HG02885 (cell line): Measurements from ENCODE around the gene TMOD1.
"Not testable (repeated sequence)": the region's sequence is repeated elsewhere in the genome, so short reads cannot be mapped to it uniquely, and the experiment has no call there.

ENCODE experiments used
- ATAC-seq: cut with Tn5 transposase; IDR thresholded peaks from one replicate; pipeline ENCODE4 v1.9.1; 2021; ENCODE audit warnings: mild to moderate bottlenecking; ENCODE audit not compliant: unreplicated experiment, poor library complexity

Gene TMOD1

DNA sequence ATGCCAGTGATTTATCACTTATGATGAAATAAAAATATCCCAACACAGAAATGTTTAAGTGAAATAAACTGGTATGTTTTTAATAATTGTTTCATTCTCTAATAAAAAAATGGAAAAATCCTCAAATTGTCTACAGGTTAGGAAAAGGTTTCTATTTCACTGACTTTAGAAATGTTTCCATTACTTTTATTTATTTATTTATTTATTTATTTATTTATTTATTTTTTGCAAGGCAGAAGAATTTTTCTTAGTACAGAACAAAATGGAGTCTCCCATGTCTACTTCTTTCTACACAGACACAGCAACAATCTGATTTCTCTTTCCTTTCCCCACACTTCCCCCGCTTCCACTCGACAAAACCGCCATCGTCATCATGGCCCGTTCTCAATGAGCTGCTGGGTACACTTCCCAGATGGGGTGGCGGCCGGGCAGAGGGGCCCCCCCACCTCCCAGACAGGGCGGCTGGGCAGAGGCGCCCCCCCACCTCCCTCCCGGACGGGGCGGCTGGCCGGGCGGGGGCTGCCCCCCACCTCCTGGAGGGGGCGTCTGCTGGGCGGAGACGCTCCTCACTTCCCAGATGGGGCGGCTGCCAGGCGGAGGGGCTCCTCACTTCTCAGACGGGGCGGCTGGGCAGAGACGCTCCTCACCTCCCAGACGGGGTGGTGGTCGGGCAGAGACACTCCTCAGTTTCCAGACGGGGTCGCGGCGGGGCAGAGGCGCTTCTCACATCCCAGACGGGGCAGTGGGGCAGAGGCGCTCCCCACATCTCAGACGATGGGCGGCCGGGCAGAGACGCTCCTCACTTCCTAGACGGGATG, 3.7 kb upstream of the TMOD1 start:
- not testable (repeated sequence) for ATAC-seq

DNA sequence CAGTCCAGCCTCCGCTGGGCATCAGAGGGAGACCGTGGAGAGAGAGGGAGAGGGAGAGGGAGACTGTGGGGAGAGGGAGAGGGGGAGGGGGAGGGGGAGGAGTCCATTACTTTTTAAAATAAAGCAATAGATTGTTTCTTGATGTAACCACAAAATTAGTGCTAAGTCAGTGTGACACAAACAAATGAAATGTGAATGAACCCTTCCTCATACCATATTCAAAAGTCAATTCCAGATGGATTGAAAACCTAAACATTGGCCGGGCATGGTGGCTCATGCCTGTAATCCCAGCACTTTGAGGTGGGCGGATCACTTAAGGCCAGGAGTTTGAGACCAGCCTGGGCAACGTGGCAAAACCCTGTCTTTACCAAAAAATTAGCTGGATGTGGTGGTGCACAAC, 2.6 kb upstream of the TMOD1 start:
- not testable (repeated sequence) for ATAC-seq

- ATAC-seq = no peak
Observed at GRCh38 chr9:97500263-97500662, 1.2 kb upstream of the TMOD1 start.

DNA sequence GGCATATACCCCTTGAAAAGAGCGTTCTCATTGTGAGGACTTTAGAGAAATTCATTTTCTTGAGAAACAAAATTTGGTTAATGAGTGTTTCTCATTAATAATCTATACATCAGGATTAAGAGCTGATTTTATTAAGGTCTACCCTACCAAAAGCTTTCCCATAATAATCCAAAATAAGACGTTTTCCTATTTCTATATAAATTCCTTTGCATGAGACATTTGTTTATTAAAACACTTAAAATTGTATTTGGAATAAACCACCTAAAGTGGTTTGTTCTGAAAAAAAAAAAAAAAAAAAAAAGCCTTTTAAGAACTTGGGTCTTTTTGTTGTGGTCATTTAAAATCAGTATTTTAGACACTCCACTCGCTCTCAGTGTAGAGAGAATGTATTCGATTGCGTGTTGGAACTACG, 695 bp upstream of the TMOD1 start:
- ATAC-seq = no peak

DNA sequence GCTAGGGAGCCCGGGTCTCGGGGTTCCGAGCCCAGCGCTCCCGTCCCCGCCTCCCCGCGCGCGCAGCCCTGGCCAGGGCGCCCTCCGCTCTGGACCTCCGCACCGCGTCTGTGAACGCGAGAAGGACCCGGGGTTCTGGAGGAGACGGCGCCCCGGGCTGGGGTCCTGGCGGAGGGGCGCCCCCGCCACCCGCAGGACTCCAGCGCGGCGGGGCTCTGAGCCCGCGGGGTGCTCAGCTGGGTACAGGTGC, 431 bp downstream of the TMOD1 start:
- peak; percentile 40 for ATAC-seq

DNA sequence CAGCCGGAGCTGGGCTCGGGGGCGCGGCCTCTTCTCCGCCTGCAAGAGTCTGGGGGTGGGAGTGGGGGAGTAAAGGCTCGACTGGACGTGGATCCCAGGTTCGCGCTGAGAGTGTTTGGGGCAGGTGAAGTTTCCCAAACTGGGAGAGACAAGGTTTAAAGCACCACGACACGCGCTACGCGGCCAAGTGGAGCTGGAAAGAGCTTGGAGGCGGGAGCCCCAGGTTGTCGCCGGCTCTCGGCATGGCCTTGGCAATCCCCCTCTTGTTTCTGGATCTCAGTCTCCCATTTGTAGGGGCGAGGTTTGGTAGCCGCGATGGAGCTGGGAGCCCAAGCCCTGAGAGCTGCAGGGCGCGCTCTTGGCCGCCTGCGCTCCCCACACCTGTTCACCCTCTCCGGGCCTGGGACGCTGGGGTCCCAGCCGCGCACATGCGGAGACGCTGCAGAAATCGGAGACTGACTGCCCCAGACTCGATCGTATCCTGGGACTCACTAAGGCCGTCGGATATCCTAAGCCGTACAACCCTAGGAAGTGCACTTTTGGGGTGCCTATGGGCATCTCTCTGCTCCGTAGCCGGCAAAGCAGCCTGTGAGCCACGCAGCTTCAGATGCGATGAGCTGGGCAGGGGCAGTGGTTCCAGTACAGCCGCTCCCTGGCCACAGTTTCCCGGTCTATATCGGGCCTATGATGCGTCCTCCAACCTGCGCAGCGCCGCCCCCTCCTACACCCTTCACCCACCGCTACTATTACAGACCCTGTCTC, 937 bp downstream of the TMOD1 start:
- no peak for ATAC-seq

GRCh38 chr9:97502984-97503861, 1.8 kb downstream of the TMOD1 start:
- no peak for ATAC-seq

DNA sequence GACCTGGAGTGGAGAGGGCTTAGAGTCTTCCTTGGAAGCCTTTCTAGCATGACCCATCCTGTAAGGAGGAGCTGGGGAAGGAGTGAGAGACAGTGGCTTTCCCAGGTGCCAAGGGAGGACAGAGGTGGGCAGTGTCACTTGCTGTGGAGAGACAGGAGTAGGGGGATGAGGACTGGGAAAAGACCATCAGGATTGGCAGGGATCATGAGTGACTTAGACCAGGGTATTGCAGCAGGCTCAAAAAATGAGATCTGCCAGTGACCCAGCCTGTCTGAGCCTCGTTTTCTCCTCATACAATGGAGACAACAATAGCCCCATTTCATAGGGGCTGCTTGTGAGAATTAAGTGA, 2.4 kb downstream of the TMOD1 start:
- no peak for ATAC-seq

GRCh38 chr9:97504381-97505216, 3.1 kb downstream of the TMOD1 start:
- ATAC-seq = no peak

DNA sequence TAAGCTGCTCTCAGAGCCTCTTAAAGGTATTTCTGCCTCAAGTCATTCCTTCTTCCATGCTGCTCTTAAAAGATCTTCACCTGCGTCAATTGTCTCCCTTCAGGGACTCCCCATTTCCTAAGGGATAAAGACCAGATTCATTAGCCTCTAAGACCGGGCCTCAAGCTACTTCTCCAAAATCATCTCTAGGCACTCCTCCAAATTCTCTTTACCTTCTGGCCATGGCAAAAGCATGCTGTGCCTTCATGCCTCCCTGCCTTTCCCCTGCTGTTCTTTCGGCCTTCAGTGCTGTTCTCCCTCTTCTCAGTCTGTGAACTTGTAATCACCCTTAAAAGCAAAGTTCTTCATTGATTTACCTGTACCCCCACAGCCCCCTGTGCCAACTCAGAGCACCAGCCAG, 4.4 kb downstream of the TMOD1 start:
- no peak for ATAC-seq

DNA sequence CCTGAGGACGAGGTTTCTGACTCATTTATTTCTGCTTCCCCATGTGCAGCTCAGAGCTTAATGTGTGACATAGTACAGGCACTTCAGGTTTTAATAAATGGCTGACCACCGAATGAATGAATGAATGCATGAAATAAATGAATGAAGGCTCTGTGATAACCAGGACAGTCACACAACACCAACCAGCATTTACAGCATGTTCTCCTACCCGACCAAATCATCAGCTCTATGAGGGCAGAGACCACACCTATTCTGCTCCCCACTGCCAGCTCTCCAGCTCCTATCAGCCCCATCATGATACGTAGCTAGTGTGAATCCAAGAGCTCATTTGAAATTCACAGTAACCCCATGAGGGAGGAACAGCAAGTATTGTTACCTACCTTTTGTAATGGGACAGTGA, 4.8 kb downstream of the TMOD1 start:
- no peak for ATAC-seq

DNA sequence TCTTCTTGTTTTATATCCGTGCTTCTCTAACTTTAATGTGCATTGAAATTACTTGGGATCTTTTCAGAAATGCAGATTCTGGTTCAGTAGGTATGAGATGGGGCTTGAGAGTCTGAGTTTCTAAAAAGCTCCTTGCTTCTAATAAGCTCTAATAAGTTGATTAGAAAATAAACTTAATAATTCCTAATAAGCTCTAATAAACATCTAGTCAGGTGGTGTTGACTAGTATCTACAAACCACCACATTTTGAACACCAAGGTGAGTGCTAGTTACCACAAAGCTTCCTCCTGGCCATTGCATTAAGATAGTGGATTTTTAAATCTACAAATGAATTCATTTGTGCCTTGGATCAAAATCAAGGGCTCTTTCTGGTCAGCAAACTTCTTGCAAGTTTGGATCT, 5.3 kb downstream of the TMOD1 start:
- no peak for ATAC-seq

DNA sequence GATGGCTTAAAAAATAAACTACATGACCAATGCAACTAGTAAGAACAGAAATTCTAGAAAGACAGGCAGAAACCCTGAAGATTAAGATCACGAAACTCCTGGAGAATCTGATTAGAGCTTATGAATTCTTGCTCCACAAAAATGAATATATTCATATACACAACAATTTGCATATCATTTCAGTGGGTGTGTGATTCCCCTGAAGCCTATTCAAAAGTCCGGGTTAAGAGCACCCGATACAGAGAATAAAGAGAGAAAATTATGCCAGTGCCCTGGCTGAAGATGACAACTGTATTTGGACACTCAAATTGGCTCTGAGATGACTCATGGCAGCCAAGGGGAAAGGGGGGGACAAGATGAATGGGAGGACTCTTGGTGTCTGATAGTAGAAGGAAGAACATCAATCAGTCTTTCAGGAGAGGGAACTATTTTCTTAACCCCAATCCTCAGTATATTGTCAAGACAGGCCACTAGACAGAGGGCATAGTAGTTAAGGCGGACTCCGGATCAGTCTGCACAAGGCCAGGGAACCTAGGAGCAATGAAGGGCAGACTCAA, 6.0 kb downstream of the TMOD1 start:
- ATAC-seq = no peak

- ATAC-seq = no peak
Observed at GRCh38 chr9:97508852-97509251, 7.4 kb downstream of the TMOD1 start.

DNA sequence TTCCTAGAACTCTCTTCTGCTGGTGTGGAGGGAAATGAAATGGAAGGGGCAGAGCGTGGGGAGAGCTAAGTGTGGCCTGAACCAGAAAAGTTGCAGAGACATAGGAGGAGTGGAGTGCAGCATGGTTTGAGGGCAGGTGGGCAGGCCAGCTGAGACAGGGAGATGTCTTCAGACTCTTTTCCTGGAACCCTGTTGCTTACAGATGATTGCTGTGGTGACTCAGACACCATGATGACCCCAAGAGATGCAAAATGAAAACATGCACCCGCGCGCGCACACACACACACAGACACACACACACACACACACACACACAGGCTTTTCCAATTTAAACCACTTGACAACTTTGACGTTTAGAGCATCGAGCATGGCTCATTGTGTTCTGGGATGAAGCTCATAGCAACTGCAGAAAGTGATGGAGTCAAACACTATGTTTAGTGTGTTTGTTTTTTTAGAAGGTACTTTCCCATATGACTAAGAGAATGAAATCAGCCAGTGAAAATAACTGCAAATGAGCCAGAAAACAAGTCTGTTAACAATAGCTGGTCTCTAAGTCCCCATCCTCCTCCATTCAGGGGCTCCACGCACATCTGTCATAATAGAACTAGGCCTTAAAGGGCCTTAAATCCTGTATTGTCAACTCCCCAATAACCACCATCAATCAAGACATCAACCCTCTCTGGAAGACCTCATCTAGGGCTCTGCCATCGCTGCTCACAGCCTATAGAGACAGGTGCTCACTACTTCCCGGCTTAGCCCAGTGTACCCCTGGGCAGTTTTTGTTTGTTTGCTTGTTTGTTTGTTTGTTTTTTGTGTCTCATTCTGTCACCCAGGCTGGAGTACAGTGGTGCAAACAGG, 9.6 kb downstream of the TMOD1 start:
- ATAC-seq = peak; percentile 83

DNA sequence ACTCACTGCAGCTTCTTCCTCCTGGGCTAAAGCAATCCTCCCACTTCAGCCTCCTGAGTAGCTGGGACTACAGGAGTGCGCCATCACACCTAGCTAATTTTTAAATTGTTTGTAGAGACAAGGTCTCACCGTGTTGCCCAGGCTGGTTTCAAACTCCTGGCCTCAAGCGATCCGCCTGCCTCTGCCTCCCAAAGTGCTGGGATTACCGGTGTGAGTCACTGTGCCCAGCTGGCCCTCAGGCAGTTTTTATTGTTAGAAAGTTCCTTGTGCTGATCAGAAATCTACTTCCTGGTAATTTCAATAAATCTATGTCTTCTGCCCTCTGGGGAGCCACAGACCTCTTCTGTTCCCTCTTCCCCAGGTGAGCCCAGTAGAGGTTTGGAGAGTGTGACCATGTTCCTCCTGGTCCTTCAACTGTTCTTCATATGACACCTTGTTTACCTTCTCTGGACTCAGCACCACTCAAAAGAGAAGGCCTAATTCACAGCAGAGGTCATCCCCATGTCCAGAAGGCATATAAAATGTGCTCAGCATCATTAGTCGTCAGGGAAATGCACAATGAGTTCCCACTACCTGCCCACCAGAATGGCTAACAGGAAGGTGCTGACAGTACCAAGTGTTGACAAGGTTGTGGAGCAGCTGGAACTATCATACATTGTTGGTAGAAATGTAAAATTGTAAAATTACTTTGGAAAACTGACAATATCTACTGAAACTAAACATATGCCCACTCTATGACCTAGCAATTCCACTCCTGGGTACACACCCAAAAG, 10.4 kb downstream of the TMOD1 start:
- no peak for ATAC-seq

GRCh38 chr9:97512966-97513560, 11.6 kb downstream of the TMOD1 start:
- ATAC-seq = no peak

DNA sequence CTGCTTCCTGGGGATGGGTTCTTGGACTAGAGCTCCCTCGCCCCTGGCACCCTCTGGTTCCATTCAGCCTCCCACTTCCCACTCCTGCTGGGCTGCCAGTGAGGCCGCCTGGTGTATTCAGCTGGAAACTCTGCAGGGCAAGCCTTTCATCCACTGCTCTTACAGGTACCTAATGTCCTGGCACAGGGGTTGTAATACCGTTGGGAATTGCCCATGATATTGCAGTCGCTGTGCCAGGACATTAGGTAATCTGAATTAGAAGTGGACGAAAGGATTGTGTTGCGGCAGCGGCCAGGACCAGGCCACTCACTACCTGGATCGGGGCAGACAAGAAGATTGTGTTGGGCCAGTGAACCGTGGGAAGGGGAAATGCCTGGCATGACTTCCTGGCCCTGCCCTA, 13.1 kb downstream of the TMOD1 start:
- no peak for ATAC-seq
